ENCODE measurements around the gene DPP4.
"Not testable (repeated sequence)": the region's sequence is repeated elsewhere in the genome, so short reads cannot be mapped to it uniquely, and the experiment has no call there.

DPP4 gene

GRCh38 chr2:162058973-162059668, 14.9 kb downstream of the DPP4 start:
- DNase-seq (ENCODE audit: low read depth in 3 of 3, low spot score in 1 of 3), result no peak

DNA sequence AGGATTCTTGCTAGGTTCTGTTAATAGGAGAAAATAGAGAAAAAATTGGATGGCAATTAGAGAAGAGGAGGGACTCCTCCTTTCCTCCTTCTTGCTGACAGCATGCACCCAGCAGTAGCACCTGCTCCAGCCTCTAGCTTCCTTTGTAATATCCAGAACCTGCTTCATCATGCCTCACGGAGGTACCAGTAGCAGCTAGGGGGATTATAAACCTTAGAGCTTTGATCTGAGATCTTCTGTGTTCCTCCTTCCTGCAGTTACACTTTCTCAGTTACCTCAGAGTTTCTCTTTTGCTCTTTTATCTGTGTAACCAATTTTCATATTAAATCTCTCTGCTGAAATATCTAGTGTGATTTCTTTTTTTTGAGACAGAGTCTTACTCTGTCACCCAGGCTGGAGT, 16.6 kb downstream of the DPP4 start:
- no peak for DNase-seq (ENCODE audit: low read depth in 3 of 3, low spot score in 1 of 3)

GRCh38 chr2:162056796-162057399, 17.1 kb downstream of the DPP4 start:
- no peak for DNase-seq (ENCODE audit: low read depth in 3 of 3, low spot score in 1 of 3)

- DNase-seq (ENCODE audit: low read depth in 3 of 3, low spot score in 1 of 3), result no peak
Measured at GRCh38 chr2:162053808-162054155, 20.2 kb downstream of the DPP4 start.

- DNase-seq (ENCODE audit: low read depth in 3 of 3, low spot score in 1 of 3), result no peak
Measured at GRCh38 chr2:162053066-162053807, 20.8 kb downstream of the DPP4 start.

DNA sequence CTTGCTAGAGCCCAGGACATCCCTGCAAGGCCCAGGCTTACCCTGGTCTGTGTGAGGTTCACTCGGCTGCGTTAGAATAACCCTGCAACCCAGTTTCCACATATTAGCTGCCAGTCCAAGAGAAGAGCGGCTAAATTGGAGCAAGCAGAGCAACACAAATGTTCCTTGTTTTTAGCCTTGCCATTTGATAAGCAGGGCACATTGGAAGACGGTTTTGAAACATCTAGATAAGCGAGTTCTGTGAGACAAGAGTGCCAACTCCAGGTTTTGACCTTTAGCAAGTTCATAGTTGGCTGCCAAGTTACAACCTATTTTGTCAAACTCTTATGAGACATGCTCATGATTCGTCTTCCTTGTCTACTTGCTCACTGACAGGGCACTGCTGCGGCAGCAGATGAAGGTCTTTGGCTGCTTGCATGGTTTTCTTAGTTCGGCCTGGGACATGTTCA, 23.5 kb downstream of the DPP4 start:
- no peak for DNase-seq (ENCODE audit: low read depth in 3 of 3, low spot score in 1 of 3)

- DNase-seq (ENCODE audit: low read depth in 3 of 3, low spot score in 1 of 3), result not testable (repeated sequence)
Measured at GRCh38 chr2:162049089-162049488, 24.9 kb downstream of the DPP4 start.

- DNase-seq (ENCODE audit: low read depth in 3 of 3, low spot score in 1 of 3), result no peak
Measured at GRCh38 chr2:162044586-162044985, 29.4 kb downstream of the DPP4 start.

GRCh38 chr2:162043132-162043531, 30.9 kb downstream of the DPP4 start:
- DNase-seq (ENCODE audit: low read depth in 3 of 3, low spot score in 1 of 3), result no peak

DNA sequence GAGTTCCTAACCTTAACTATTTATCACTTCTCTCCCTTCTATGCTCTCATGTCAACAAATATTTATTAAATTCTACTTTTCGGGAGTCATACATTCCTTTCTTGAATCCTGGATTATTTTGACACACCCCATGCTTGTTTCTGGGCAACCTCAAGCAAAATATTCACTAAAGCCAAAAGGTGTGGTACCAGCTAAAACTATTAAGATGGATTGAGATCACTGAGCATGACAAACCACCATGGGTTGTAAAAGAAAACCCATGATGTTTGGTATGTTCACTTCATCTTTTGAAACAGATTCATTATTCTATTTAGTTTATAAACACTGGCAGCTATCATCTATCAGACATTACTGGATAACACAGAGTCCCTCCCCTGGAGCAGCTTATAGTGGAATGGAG, 32.5 kb downstream of the DPP4 start:
- DNase-seq (ENCODE audit: low read depth in 3 of 3, low spot score in 1 of 3), result no peak

DNA sequence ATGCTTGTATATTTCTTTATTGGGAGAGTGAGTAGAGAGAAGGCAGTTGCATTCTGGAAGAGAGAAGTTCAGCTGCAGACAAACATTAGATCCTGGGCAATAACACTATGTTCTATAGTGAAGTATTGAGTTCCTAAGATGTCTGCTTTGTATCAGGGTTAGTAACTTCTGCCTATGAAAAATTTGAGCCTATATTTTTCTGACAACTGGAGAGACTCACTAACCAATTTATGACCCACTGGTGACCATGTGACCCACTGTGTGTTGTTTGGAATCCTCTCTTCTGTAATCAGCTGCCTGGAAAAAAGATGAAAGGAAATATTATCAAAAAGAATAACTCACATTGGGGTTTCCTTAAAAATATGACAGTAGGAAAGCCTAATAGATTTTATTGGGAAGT, 35.3 kb downstream of the DPP4 start:
- DNase-seq (ENCODE audit: low read depth in 3 of 3, low spot score in 1 of 3), result no peak

- DNase-seq (ENCODE audit: low read depth in 3 of 3, low spot score in 1 of 3), result no peak
Measured at GRCh38 chr2:162037886-162038285, 36.1 kb downstream of the DPP4 start.

- no peak for DNase-seq (ENCODE audit: low read depth in 3 of 3, low spot score in 1 of 3)
Measured at GRCh38 chr2:162037028-162037795, 36.8 kb downstream of the DPP4 start.

- no peak for DNase-seq (ENCODE audit: low read depth in 3 of 3, low spot score in 1 of 3)
Measured at GRCh38 chr2:162035981-162036380, 38.0 kb downstream of the DPP4 start.

DNA sequence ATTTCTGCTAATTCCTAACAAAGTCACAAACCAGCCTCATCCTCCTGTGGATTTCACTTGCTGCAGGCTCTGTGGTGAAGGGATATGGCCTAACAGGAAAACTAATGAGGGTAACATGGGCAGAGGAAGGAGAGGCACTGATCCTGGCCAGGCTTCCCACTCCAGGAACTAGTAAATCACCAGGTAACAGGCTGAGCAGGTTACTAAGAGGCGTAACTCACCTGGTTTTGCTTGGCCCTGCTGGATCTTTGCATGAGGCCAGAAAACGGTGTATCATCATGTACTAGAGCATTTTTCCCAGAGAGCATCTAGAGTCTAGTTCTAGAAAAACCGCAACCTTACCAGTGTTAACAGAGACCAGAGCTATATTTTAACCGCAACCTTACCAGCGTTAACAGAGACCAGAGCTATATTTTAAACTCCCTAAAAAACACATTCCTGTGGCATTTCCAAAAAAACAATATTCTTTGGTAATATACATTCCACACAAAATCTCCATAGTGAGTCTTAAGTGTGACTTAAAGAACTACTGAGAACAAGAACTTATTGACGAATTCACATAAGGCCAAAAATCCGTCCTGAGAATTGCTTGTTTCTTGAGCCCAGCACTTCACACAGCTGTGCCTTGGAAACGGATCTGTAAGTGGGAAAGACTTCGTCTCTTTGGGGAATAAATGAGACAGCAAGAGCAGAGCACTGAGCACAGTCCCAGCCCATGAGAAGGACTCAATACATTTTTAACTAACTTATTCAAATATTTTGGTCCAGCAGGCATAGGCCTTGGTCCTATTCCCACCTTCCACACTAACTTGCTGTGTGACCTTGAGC, 43.4 kb downstream of the DPP4 start:
- DNase-seq (ENCODE audit: low read depth in 3 of 3, low spot score in 1 of 3), result no peak

GRCh38 chr2:162029287-162029901, 44.6 kb downstream of the DPP4 start:
- no peak for DNase-seq (ENCODE audit: low read depth in 3 of 3, low spot score in 1 of 3)

- DNase-seq (ENCODE audit: low read depth in 3 of 3, low spot score in 1 of 3), result no peak
Measured at GRCh38 chr2:162028511-162028910, 45.5 kb downstream of the DPP4 start.

DNA sequence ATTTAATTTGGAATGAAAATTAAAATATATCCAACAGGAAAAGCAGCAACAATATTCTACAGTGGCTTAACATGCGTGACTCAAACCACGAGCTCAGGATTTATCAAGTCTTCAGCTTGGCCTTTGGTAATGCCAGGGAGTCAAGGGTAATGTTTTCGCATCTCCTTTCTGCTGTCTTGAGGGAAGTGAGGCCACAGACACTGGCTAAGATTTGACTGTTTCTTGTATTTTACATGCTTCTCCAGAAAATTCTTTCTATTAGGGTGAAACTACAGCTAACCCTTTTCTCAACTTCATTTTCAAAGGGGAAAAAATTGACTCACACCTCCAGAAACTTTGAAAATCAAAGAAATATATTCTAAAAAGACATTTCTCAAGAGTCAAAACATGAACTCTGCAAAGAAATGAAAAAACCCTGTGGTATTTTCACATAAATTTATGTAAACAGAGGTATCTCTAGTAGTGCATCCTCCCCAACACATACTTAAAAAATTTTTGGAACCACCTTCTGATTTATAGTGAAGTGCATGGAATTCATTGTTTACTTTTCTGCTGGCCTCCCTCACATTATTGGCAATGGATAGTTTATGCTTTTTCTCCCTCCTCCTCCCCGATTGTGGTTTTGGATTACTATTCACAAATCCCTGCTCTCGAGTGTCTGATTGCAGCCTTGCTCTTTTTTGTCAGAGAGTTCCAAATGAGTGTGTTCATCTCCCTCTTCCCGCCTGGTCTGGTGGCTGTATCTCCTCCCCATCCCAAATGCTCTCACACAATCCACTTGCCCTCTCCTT, 48.7 kb downstream of the DPP4 start:
- DNase-seq (ENCODE audit: low read depth in 3 of 3, low spot score in 1 of 3), result no peak

GRCh38 chr2:162022290-162022945, 51.6 kb downstream of the DPP4 start:
- no peak for DNase-seq (ENCODE audit: low read depth in 3 of 3, low spot score in 1 of 3)
